ENCODE data around the gene TNXB.

GRCh38 chr6:32097364-32097763, 11.8 kb downstream of the TNXB start:
- TF ChIP-seq CTCF (IDR thresholded peaks at IDR 0.05) (no peak), POLR2A (IDR thresholded peaks at IDR 0.05) (no peak), EP300 (IDR thresholded peaks at IDR 0.05) (no peak)
